Measurements from ENCODE around the gene IGFBP5. TPM values are rescaled to one million over a fixed set of nuclear protein-coding genes. Genes with fewer than 3 reads are reported as not detected.

The IGFBP5 gene
- total and polyA plus RNA-seq, 12 donors = 67.1 to 267 (median 152) TPM

GRCh38 chr2:216700781-216701180, 5.4 kb upstream of the IGFBP5 start:
- H3K36me3 ChIP-seq = no peaks in the 10 kb centered on the region
- no peak for DNase-seq
- peaks cover 3 to 61% (median 32%) of the 10 kb centered on the region in 9 donors for H3K4me1 ChIP-seq
- H3K27ac ChIP-seq = peak overlapping the region in 6 of 10 donors; percentile 18 to 66 (median 34)
- TF ChIP-seq CTCF (IDR thresholded peaks at IDR 0.05) = no peak
- no peak overlapping the region for H3K4me3 ChIP-seq
- ATAC-seq = peak in 1 of 8 donors; percentile 7
- H3K9me3 ChIP-seq = no peaks in the 10 kb centered on the region
- peaks cover 0 to 52% (median 0%) of the 10 kb centered on the region in 7 donors for H3K27me3 ChIP-seq
- 31 to 42% methylated on average over 5 of the region's 5 CpGs for WGBS, 2 donors
- intact Hi-C loops (cut with DNase I) = loop anchor here in 3 of 10 donors (5.0 to 10.0 kb wide), 3 partner anchors 72 to 812 kb away; no protein-coding TSS in a partner anchor

- peaks cover 3 to 67% (median 36%) of the 10 kb centered on the region in 9 donors for H3K4me1 ChIP-seq
- intact Hi-C loops (cut with DNase I) = loop anchor here in 3 of 10 donors (5.0 to 10.0 kb wide), 3 partner anchors 72 to 812 kb away; no protein-coding TSS in a partner anchor
- H3K4me3 ChIP-seq = no peak overlapping the region
These were observed 4.8 kb upstream of the IGFBP5 start for GRCh38 chr2:216700088-216700567.

GRCh38 chr2:216698895-216699294, 3.5 kb upstream of the IGFBP5 start:
- H3K27ac ChIP-seq = peak overlapping the region in 6 of 10 donors; percentile 15 to 67 (median 38)
- H3K4me1 ChIP-seq = peaks cover 10 to 80% (median 48%) of the 10 kb centered on the region in 9 donors
- TF ChIP-seq CTCF (IDR thresholded peaks at IDR 0.05) = peak; percentile 43 to 83 (median 67)
- no peak overlapping the region for H3K4me3 ChIP-seq
- peaks cover 0 to 71% (median 0%) of the 10 kb centered on the region in 7 donors for H3K27me3 ChIP-seq
- DNase-seq (peak in 1 of 2 donors; percentile 47), ATAC-seq (peak in 7 of 8 donors; percentile 30 to 63 (median 48))
- no peaks in the 10 kb centered on the region for H3K36me3 ChIP-seq
- intact Hi-C loops (cut with DNase I) = loop anchor here (2.0 to 10.0 kb wide), 20 partner anchors 73 to 1016 kb away; no protein-coding TSS in a partner anchor
- H3K9me3 ChIP-seq = no peaks in the 10 kb centered on the region
- WGBS, 2 donors = 18 to 26% methylated on average over 5 of the region's 5 CpGs

More at GRCh38 chr2:216700088-216700567, 4.8 kb upstream of the IGFBP5 start:
- H3K27ac ChIP-seq = peak overlapping the region in 7 of 10 donors; percentile 6 to 66 (median 29)
- H3K27me3 ChIP-seq = peaks cover 0 to 59% (median 0%) of the 10 kb centered on the region in 7 donors
- no peak for DNase-seq
- no peak for TF ChIP-seq CTCF (IDR thresholded peaks at IDR 0.05)
- ATAC-seq = no peak
- H3K9me3 ChIP-seq = no peaks in the 10 kb centered on the region
- WGBS, 2 donors = 30 to 49% methylated on average over 7 of the region's 7 CpGs
- no peaks in the 10 kb centered on the region for H3K36me3 ChIP-seq

- intact Hi-C loops (cut with DNase I) = loop anchor here (2.0 to 10.0 kb wide), 20 partner anchors 74 to 1017 kb away; no protein-coding TSS in a partner anchor
- DNase-seq (no peak), ATAC-seq (no peak)
- 54 to 56% methylated on average over 6 of the region's 6 CpGs for WGBS, 2 donors
- Histone ChIP-seq H3K36me3 (no peaks in the 10 kb centered on the region), H3K4me3 (no peak overlapping the region), H3K9me3 (no peaks in the 10 kb centered on the region), H3K27me3 (peaks cover 0 to 77% (median 0%) of the 10 kb centered on the region in 7 donors), H3K4me1 (peaks cover 10 to 81% (median 54%) of the 10 kb centered on the region in 9 donors), H3K27ac (peak overlapping the region in 6 of 10 donors; percentile 15 to 67 (median 38))
- TF ChIP-seq CTCF (IDR thresholded peaks at IDR 0.05) = no peak
These were observed 2.9 kb upstream of the IGFBP5 start for GRCh38 chr2:216698293-216698692.

Data from heart right ventricle (tissue), 16 donors.